ENCODE measurements around the gene SHANK1. TPM values are rescaled to one million over a fixed set of nuclear protein-coding genes. Genes with fewer than 3 reads are reported as not detected.

The SHANK1 gene
- total RNA-seq, 4 donors from 2014 or later, result 2.2 TPM; not detected in 3

DNA sequence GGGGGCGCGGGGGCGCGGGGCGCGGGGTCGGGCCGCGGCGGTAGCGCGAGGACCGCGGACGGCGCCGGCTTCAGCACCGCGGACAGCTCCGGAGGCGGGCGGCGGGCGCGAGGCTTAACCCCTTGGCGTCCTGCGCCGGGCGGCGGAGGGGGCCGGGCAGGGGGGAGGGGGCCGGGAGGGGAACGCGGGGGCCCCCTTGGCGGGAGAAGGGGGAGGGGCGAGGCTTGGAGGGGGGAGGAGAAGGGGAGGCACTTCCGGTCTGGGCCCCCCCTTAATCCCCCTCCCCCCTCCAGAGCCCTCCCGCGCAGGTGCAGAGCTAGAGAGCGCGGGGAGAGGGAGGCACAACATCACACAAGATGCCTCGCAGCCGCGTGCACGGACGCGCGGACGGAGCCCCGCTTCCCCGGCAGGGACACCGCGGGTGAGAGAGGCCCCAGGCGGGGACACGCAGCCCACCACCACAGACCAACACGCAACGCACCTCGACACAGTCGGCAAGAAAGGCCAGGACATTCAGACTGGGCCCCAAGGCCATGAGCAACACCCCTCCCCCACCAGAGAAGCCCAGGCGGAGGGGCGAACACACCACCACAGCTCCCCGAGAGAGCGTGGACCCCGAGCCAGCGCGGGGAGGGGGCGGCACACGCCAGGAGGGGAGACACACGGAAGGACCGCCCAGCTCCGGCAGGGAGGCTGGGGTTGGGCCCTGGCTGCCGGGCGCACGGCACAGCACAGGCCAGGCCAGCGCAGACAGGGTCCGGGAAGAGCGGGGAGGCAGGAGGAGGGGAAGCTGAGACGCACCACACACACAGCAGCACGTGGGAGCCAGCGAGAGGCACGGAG lies 24.1 kb downstream of the SHANK1 start:
- H3K4me1 ChIP-seq, result no peaks in the 10 kb centered on the region
- in situ Hi-C loops (cut with MboI; ENCODE audit: low pct_ligation_motif_present in 1 of 4, low pct_unique_long_range_greater_than_20kb in 1 of 4, low sequenced_read_pairs in 3 of 4) (no loop called here), intact Hi-C loops (cut with DNase I; ENCODE audit: low total_unique reads) (no loop called here)
- H3K36me3 ChIP-seq, result no peaks in the 10 kb centered on the region
- no peak overlapping the region for H3K4me3 ChIP-seq
- WGBS, 2 donors (ENCODE audit: low coverage in 1 of 2), result 12% methylated on average over 45 of the region's 81 CpGs; no CpG with 5 or more reads in 1 of the 2 donors
- no peak for DNase-seq
- TF ChIP-seq POLR2AphosphoS5 (IDR thresholded peaks at IDR 0.05), result no peak
- TF ChIP-seq, protein P1, sequence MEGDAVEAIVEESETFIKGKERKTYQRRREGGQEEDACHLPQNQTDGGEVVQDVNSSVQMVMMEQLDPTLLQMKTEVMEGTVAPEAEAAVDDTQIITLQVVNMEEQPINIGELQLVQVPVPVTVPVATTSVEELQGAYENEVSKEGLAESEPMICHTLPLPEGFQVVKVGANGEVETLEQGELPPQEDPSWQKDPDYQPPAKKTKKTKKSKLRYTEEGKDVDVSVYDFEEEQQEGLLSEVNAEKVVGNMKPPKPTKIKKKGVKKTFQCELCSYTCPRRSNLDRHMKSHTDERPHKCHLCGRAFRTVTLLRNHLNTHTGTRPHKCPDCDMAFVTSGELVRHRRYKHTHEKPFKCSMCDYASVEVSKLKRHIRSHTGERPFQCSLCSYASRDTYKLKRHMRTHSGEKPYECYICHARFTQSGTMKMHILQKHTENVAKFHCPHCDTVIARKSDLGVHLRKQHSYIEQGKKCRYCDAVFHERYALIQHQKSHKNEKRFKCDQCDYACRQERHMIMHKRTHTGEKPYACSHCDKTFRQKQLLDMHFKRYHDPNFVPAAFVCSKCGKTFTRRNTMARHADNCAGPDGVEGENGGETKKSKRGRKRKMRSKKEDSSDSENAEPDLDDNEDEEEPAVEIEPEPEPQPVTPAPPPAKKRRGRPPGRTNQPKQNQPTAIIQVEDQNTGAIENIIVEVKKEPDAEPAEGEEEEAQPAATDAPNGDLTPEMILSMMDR (IDR thresholded peaks at IDR 0.05), result no peak
- H3K9me3 ChIP-seq, result no peaks in the 10 kb centered on the region
- H3K27ac ChIP-seq, result no peak overlapping the region
- H3K27me3 ChIP-seq, result peaks cover 49% of the 10 kb centered on the region

DNA sequence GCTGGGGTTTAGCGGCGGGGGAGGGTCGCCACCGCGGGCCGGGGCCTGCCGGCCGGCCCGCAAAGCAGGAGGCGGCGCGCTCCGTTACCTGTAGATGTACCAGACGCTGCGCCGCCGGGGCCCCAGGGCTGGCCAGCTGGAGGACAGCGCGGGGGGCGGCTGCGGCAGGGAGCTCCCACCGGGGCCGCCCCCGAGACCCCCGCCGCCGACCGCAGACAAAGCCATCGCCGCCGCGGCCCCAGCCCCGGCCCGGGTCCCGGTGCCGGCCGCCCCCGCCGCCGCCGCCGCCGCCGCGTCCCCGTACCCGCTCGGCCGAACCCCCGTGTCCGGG lies 24.8 kb downstream of the SHANK1 start:
- Histone ChIP-seq H3K27ac (no peak overlapping the region), H3K4me3 (no peak overlapping the region), H3K36me3 (no peaks in the 10 kb centered on the region), H3K27me3 (peaks cover 49% of the 10 kb centered on the region), H3K9me3 (no peaks in the 10 kb centered on the region), H3K4me1 (no peaks in the 10 kb centered on the region)
- DNase-seq, result no peak
- TF ChIP-seq EP300 (IDR thresholded peaks at IDR 0.05; ENCODE audit: low read depth), result no peak
- no peak for TF ChIP-seq POLR2AphosphoS5 (IDR thresholded peaks at IDR 0.05)
- TF ChIP-seq, protein P1 (IDR thresholded peaks at IDR 0.05), result no peak
- no peak for TF ChIP-seq POLR2A (IDR thresholded peaks at IDR 0.05)
- intact Hi-C loops (cut with DNase I; ENCODE audit: low total_unique reads) (no loop called here), in situ Hi-C loops (cut with MboI; ENCODE audit: low pct_ligation_motif_present in 1 of 4, low pct_unique_long_range_greater_than_20kb in 1 of 4, low sequenced_read_pairs in 3 of 4) (no loop called here)
- 23% methylated on average over 20 of the region's 51 CpGs; no CpG with 5 or more reads in 1 of the 2 donors for WGBS, 2 donors (ENCODE audit: low coverage in 1 of 2)

DNA sequence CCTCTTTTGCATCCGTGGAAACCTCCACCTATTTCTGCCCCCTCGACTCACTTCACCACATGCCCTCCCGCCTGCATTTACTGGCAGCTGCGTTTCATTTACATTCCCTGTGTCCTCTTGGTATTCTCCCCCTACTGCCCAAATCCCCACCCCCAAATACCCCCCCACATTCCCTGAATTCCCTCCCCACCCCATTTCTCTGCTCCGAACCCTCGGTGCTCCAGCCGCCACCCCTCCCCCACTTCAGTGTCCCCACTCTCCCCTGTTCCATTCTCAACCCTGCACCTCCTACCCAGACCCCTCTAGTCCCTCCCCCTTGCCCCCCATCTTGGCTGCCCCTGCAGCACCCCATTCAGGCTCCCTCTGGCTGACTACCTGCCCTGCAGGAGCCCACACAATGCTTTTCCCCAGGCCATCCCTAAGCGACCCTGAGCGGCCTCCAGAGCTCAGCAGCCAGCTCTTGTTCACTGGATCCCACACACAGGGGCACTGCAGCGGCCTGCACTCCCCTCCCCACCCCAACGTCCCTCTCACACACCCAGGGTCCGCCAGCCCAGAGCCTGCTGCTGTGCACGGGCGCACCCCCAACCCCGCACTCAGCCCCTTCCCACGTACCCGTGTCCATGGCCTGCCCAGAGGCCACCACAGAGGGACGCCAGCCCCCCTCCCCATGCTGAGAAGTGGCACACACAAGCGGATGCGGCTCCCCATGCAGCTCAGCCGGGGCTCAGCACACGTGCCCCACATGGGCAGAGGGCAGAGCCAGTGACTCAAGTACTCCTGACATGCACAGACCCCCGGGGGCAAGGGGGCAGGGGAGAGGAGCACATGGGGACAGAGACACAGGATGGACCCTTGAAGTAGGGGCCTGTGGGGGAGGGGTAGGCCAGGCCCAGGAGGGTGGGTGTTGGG lies 26.3 kb downstream of the SHANK1 start:
- no peak for DNase-seq
- H3K9me3 ChIP-seq, result no peaks in the 10 kb centered on the region
- H3K4me3 ChIP-seq, result no peak overlapping the region
- WGBS, 2 donors (ENCODE audit: low coverage in 1 of 2), result 14 to 20% methylated on average over 1 to 22 of the region's 23 CpGs
- intact Hi-C loops (cut with DNase I; ENCODE audit: low total_unique reads), result no loop called here
- H3K4me1 ChIP-seq, result no peaks in the 10 kb centered on the region
- TF ChIP-seq EP300 (IDR thresholded peaks at IDR 0.05; ENCODE audit: low read depth), result no peak
- TF ChIP-seq, protein P1 (IDR thresholded peaks at IDR 0.05), result no peak
- TF ChIP-seq POLR2AphosphoS5 (IDR thresholded peaks at IDR 0.05), result no peak
- no peak for TF ChIP-seq POLR2A (IDR thresholded peaks at IDR 0.05)
- in situ Hi-C loops (cut with MboI; ENCODE audit: low pct_ligation_motif_present in 1 of 4, low pct_unique_long_range_greater_than_20kb in 1 of 4, low sequenced_read_pairs in 3 of 4), result no loop called here
- no peak overlapping the region for H3K27ac ChIP-seq
- H3K27me3 ChIP-seq, result peaks cover 56% of the 10 kb centered on the region
- H3K36me3 ChIP-seq, result no peaks in the 10 kb centered on the region

DNA sequence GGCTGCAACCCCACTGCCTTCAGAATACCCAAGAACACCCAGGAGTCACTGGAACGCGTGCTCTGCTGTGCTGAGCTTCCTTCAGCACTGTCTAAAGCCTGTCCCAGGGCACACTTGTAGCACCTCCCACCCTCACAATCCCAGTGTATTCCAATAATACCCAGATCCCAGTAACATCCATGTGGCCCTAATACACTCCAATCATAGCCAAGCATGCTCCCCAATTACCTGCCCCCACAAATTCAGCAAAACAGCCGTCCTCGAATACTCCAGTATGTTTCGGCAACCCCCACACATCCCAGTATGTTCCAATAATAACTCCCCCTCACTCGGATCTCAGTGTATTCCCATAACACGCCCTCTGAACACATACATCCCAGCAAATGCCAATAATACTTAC lies 29.2 kb downstream of the SHANK1 start:
- no peaks in the 10 kb centered on the region for H3K9me3 ChIP-seq
- no peak for DNase-seq
- H3K4me1 ChIP-seq, result no peaks in the 10 kb centered on the region
- H3K4me3 ChIP-seq, result no peak overlapping the region
- no peak overlapping the region for H3K27ac ChIP-seq
- peaks cover 77% of the 10 kb centered on the region for H3K27me3 ChIP-seq
- H3K36me3 ChIP-seq, result no peaks in the 10 kb centered on the region
- TF ChIP-seq, protein P1 (IDR thresholded peaks at IDR 0.05), result no peak
- TF ChIP-seq EP300 (IDR thresholded peaks at IDR 0.05; ENCODE audit: low read depth) (no peak), POLR2AphosphoS5 (IDR thresholded peaks at IDR 0.05) (no peak), POLR2A (IDR thresholded peaks at IDR 0.05) (no peak)
- 74 to 84% methylated on average over 5 to 7 of the region's 7 CpGs for WGBS, 2 donors (ENCODE audit: low coverage in 1 of 2)
- in situ Hi-C loops (cut with MboI; ENCODE audit: low pct_ligation_motif_present in 1 of 4, low pct_unique_long_range_greater_than_20kb in 1 of 4, low sequenced_read_pairs in 3 of 4) (no loop called here), intact Hi-C loops (cut with DNase I; ENCODE audit: low total_unique reads) (no loop called here)
